Stimulated activated CD8-positive, alpha-beta memory T cell treated with anti-CD3 and anti-CD28 coated beads, Interleukin-12 subunit alpha, Interleukin-12 subunit beta, amount 100 ng/mL, for 1 hour (primary cell): ENCODE measurements around the gene PGPEP1.
A peak's percentile ranks its signal among the peaks of the same experiment; 100 is the strongest.
"Not testable (repeated sequence)": the region's sequence is repeated elsewhere in the genome, so short reads cannot be mapped to it uniquely, and the experiment has no call there.

ENCODE experiments used
- DNase-seq: peaks from one replicate; pipeline ENCODE4 v3.0.0-alpha.2; 2020; ENCODE audit warnings: low read depth

PGPEP1 gene

DNA sequence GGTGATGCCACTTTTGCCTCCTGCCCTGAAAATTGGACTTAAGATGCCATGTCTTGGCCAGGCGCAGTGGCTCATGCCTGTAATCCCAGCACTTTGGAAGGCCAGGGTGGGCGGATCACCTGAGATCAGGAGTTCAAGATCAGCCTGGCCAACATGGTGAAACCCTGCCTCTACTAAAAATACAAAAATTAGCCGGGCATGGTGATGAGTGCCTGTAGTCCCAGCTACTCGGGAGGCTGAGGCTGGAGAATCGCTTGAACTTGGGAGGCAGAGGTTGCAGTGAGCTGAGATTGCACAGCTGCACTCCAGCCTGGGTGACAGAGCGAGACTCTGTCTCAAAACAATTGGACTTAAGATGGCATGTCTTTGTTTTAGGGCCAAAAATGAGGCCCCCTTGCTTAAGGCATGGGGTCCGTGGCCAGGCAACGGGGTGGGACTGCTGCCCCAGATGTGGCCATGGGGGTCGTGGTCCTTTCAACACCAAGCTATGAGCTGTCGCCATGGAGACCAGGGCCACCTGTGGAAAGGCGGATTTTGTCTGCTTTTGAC, 24.0 kb downstream of the PGPEP1 start:
- not testable (repeated sequence) for DNase-seq

DNA sequence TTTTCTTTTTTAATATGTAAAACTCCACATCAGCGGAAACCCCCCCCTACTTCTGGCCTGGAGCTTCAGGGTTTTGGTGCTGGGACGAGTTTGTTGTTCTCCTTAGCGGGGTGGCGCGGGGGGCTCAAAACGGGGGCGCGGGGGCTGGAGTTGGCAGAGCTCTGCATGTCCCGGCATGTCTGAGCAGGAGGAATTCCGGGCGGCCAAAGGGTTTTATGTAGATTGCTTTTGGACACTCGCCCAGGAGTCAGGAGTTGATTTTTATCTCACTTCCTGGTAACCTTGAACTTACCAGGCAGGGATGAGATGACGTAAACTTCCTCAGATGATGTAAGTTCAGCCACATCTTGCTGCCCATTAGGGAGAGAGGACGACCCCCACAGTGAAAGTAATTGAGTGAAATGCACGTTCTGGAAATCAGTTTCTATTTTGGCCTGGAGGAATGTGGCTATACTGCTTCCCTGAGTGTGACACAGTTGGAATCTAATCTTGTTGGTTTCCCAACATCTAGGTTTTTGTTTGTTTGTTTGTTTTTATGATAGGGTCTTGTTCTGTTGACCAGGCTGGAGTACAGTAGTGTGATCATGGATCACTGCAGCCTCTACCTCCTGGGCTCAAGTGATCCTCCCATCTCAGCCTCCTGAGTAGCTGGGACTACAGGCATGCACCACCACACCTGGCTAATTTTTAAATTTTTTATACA, 24.6 kb downstream of the PGPEP1 start:
- no peak for DNase-seq

DNA sequence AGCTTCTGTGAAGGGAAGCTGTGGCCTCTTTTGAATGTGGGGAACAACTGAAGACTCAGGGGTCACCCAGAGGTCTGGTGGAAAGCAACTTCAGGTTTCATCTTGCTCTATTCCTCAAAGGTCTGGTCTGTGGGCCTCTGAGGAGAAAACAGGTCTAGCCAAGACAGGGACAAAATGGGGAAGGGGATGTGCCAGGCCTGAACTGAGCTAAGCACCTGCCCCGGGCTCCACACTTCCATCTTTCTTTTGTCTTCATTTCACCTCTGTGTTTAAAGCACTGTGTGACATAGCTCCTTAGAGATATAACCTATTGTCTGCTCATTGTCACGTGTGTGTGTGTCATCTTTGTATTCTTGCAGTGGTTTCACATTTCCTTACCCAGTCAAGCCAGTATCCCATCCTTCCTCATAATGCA, 25.6 kb downstream of the PGPEP1 start:
- DNase-seq: no peak

DNA sequence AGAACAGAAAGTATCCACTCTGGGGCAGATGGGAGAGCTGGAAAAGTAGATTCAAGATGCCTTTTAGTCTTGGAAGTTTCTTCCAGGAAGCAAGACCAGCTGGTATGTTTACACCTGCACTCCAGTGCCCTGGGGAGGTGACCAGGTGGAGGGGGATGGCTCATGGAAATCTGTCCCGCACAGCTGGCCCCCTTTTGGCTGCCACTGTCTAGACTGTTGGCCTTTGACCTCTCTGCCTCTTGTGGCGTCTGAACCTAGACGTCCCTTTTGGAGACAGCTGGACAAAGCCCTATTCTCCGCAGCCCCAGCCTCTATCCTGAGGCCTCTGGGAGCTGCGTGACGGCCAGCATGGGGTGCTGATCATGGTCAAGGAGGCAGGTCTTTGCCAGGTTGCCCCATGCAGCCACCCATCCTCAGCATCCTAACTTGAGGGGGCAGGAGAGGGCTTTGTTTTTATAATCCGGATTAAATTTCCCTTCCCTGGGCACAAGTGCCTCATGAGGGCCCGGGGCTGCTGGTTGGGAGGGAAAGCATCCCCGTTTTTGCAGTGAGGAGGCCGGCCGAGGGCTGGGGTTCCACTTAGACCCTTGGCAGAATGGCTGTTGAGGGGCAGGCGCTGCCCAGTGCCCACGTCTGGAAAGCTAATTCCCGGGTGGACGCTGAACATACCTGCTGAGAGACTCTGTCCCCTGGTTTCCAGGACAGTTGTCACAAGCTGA, 28.3 kb downstream of the PGPEP1 start:
- no peak for DNase-seq

GRCh38 chr19:18373407-18373891, 33.1 kb downstream of the PGPEP1 start:
- no peak for DNase-seq

- peak; percentile 39 for DNase-seq
Observed at GRCh38 chr19:18373892-18374629, 33.7 kb downstream of the PGPEP1 start.

GRCh38 chr19:18377026-18377425, 36.6 kb downstream of the PGPEP1 start:
- DNase-seq: no peak

DNA sequence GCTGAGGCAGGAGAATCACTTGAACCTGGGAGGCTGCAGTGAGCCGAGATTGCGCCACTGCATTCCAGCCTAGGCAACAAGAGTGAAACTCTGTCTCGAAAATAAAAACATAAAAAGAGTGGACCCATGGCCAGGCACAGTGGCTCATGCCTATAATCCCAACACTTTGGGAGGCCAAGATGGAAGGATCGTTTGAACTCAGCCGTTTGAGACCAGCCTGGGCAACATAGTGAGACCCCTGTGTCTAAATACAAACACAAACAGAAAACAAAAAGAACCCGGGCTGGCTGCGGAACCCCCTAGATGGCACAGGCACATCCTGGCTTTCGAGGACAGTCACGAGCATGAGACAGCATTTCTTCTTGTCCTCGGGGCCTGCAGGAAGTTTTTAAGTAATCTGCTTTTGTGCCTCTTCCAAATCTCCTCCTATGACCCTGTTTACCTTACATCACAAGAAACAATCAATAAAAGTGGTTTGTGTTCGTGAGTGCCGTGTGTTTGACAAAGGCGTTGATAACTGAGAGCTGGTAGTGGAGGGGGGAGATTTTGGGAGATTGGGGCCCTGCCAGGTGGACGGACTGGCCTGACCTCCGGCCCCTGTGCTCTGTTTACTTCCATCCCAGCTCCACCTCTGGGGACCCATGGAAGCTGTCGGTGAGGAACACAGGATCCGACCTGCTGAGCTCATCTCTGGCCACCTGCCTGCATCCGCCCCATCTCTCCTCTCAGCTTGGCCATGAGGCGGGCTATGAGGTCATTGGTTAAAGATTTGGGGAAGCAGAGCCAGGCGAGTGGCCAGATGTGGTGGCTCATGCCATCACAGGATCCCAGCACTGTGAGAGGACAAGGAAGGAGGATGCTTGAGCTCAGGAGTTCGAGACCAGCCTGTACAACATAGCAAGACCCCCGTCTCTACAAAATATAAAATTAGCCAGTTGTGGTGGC, 39.7 kb downstream of the PGPEP1 start:
- DNase-seq: no peak

DNA sequence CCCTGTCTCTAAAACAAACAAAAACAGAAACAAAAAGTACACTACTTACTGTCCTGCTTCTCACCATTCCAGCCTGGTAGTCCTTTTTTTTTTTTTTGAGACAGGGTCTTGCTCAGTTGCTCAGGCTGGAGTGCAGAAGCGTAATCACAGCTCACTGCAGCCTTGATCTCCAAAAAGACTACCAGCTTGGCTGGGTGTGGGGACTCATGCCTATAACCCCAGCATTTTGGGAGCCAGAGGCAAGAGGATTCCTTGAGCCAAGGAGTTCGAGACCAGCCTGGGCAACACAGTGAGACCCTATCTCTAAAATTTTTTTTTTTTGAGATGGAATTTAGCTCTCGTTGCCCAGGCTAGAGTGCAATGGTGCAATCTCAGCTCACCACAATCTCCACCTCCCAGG, 40.4 kb downstream of the PGPEP1 start:
- DNase-seq: no peak

- DNase-seq: not testable (repeated sequence)
Observed at GRCh38 chr19:18383622-18384021, 43.2 kb downstream of the PGPEP1 start.

GRCh38 chr19:18384775-18385174, 44.4 kb downstream of the PGPEP1 start:
- DNase-seq: no peak

- DNase-seq: no peak
Observed at GRCh38 chr19:18385359-18385674, 44.9 kb downstream of the PGPEP1 start.

DNA sequence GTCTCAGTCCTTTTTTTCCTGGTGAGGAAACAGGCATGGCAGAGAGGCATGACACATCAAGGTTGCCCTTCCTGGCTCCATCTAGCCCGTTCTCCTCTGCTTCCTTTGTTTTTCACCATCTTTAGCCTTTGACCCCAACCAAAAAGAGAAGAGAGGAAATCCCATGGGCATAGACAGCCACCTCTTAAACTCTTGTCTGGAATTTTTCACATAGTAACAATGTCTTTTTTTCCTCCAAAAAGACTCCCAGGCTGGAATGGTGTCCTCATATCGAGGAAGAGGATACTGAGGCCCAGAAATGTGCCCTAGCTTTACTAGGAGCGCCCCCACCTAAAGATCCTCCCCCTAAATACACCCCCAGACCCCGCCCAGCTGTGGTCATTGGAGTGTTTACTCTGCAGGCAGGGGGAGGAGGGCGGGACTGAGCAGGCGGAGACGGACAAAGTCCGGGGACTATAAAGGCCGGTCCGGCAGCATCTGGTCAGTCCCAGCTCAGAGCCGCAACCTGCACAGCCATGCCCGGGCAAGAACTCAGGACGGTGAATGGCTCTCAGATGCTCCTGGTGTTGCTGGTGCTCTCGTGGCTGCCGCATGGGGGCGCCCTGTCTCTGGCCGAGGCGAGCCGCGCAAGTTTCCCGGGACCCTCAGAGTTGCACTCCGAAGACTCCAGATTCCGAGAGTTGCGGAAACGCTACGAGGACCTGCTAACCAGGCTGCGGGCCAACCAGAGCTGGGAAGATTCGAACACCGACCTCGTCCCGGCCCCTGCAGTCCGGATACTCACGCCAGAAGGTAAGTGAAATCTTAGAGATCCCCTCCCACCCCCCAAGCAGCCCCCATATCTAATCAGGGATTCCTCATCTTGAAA, 45.5 kb downstream of the PGPEP1 start, which contains the start of gene GDF15:
GDF15 (plus strand) TSS at position 484 of the 868 bp plus-strand sequence; CDS start at position 516, 32 bp downstream.
- no peak for DNase-seq

DNA sequence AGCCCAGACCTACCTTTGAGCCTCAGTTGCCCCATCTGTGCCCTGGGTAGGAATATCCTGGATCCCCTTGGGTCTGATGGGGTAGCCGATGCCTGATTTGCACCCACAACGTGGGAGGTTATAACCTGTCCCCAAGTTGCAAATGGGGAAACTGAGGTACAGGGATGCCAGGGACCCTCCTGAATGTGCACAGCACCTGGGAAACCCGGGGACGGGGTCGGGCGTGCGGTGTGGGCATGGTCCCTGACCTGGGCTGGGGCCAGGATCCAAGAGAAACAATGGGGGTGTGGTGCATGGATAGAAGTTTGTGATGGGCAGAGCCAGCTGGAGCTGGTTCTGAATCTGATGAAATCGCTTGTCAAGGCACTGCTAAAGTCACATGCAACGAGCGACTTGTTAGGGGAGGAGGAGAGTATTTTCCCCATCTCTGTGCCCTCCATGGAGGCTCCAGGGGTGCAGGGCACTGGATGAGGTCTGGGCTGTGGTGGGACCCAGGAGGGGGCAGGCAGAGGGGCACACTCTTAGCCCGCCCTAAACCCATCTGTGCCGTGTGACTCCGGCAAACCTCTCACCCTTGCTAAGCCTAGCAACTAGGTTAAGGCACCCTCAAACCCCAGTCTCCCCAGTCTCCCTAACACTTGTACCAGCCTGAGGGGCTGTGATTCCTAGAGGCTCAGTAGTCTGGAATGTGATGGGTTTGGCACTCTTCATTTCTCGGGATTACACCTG, 46.3 kb downstream of the PGPEP1 start:
- DNase-seq: no peak

GRCh38 chr19:18388100-18388959, 47.9 kb downstream of the PGPEP1 start:
- DNase-seq: peak; percentile 64

- DNase-seq: no peak
Observed at GRCh38 chr19:18388960-18389725, 48.7 kb downstream of the PGPEP1 start.

- no peak for DNase-seq
Observed at GRCh38 chr19:18389726-18390064, 49.3 kb downstream of the PGPEP1 start.
